Hypothalamus (tissue), 51 donors: ENCODE data around the gene RPS15.

Experiments used
- DNase-seq, 51 donors: peaks; one replicate each; lab custom pipeline; 2025; lab: John Stamatoyannopoulos, UW

RPS15 gene

GRCh38 chr19:1438035-1438932 lies at the start of gene RPS15:
Gene RPS15, plus strand, starts transcription at chr19:1438396. Its CDS starts 30 bp downstream, at chr19:1438426.
- DNase-seq = peak; percentile 69 to 97 (median 89)

- no peak for DNase-seq
Observed at GRCh38 chr19:1388637-1389026, 49.6 kb upstream of the RPS15 start.

- DNase-seq = peak in 36 of 51 donors; percentile 20 to 84 (median 66)
Observed at GRCh38 chr19:1389033-1389940, 48.9 kb upstream of the RPS15 start.

- no peak for DNase-seq
Observed at GRCh38 chr19:1390890-1391423, 47.2 kb upstream of the RPS15 start.

GRCh38 chr19:1392407-1392806 lies 45.8 kb upstream of the RPS15 start:
- no peak for DNase-seq

GRCh38 chr19:1392939-1393530 lies 45.2 kb upstream of the RPS15 start:
- DNase-seq = no peak

GRCh38 chr19:1393841-1394240 lies 44.4 kb upstream of the RPS15 start:
- DNase-seq = no peak

- peak in 18 of 51 donors; percentile 8 to 68 (median 42) for DNase-seq
Observed at GRCh38 chr19:1394252-1395193, 43.7 kb upstream of the RPS15 start.

- DNase-seq = peak in 2 of 51 donors; percentile 24 to 48
Observed at GRCh38 chr19:1395194-1396018, 42.8 kb upstream of the RPS15 start.

GRCh38 chr19:1396019-1396767 lies 42.0 kb upstream of the RPS15 start:
- DNase-seq = peak in 3 of 51 donors; percentile 19 to 25 (median 24)

GRCh38 chr19:1396768-1397679 lies 41.2 kb upstream of the RPS15 start:
- DNase-seq = no peak

GRCh38 chr19:1397838-1398237 lies 40.4 kb upstream of the RPS15 start:
- DNase-seq = no peak

GRCh38 chr19:1399079-1399478 lies 39.1 kb upstream of the RPS15 start:
- DNase-seq = no peak

- DNase-seq = no peak
Observed at GRCh38 chr19:1399745-1400144, 38.5 kb upstream of the RPS15 start.

- peak in 10 of 51 donors; percentile 25 to 42 (median 32) for DNase-seq
Observed at GRCh38 chr19:1400281-1401137, 37.7 kb upstream of the RPS15 start.
